SK-N-SH (cell line): ENCODE data around the gene SIAH1. TPM values are rescaled to one million over a fixed set of nuclear protein-coding genes. Genes with fewer than 3 reads are reported as not detected.

Experiments used
- CTCF ChIA-PET: fragments of 300-600, 350-600 bp; formaldehyde crosslinking; extraction: SDS; loops from one replicate; lab custom pipeline; 2021; lab: Yijun Ruan, JAX
- POLR2A ChIA-PET: fragments of 350-600 bp; sonication (Branson Sonifier 250); formaldehyde crosslinking; extraction: SDS; loops from one replicate; lab custom pipeline; 2020; ENCODE audit warnings: antibody characterized with exemption, inconsistent platforms; lab: Yijun Ruan, JAX
- DNase-seq: peaks from one replicate; pipeline ENCODE4 v3.0.0; 2012
- H2AFZ ChIP-seq: fragments of 200-600 bp; sonication (generic); 2 replicates; pipeline ENCODE4 v1.8.1; 2016; ENCODE audit warnings: antibody characterized with exemption, mild to moderate bottlenecking, low read depth
- H3F3A ChIP-seq: fragments of 200-600 bp; sonication (generic); replicated peaks from 2 replicates; pipeline ENCODE3; 2016; ENCODE audit warnings: antibody characterized with exemption, mild to moderate bottlenecking; ENCODE audit not compliant: insufficient read depth
- H3K27ac ChIP-seq, 2 experiments: fragments of 200-500 bp in 1 of 2; fragments of 200-600 bp in 1 of 2; sonication (Bioruptor generic) in 1 of 2; sonication (generic), shearing (Covaris generic) in 1 of 2; 2 replicates each; pipeline versions ENCODE4 v1.5.1 to v1.6.1; 2014 to 2016; ENCODE audit warnings: low read depth in 2 of 2, inconsistent platforms in 1 of 2, low read length in 1 of 2, mild to moderate bottlenecking in 1 of 2, mixed read lengths in 1 of 2
- H3K27me3 ChIP-seq: fragments of 200-600 bp; sonication (generic), shearing (Covaris generic); 2 replicates; pipeline ENCODE4 v1.6.1; 2016; ENCODE audit warnings: mixed run types; ENCODE audit not compliant: insufficient read depth
- H3K36me3 ChIP-seq, 2 experiments: fragments of 200-500 bp in 1 of 2; fragments of 200-600 bp in 1 of 2; sonication (Bioruptor generic) in 1 of 2; sonication (generic) in 1 of 2; replicated peaks in 1 of 2; 2 replicates each; pipeline versions ENCODE3 to v1.5.1; 2014 to 2016; ENCODE audit warnings: low read length in 1 of 2, mild to moderate bottlenecking in 1 of 2; ENCODE audit not compliant: insufficient read depth in 2 of 2, control insufficient read depth in 1 of 2
- H3K4me1 ChIP-seq, 2 experiments: fragments of 200-500 bp in 1 of 2; fragments of 200-600 bp in 1 of 2; sonication (Bioruptor generic) in 1 of 2; sonication (generic), shearing (Covaris generic) in 1 of 2; 2 replicates each; pipeline versions ENCODE4 v1.5.1 to v1.6.1; 2014 to 2016; ENCODE audit warnings: low read depth in 1 of 2, low read length in 1 of 2, mixed run types in 1 of 2; ENCODE audit not compliant: insufficient read depth in 2 of 2, control insufficient read depth in 1 of 2
- H3K4me2 ChIP-seq: fragments of 200-600 bp; sonication (generic), shearing (Covaris generic); 2 replicates; pipeline ENCODE4 v1.6.1; 2017; ENCODE audit warnings: mixed run types
- H3K4me3 ChIP-seq, 2 experiments: fragments of 200-500 bp in 1 of 2; fragments of 200-600 bp in 1 of 2; sonication (Bioruptor generic) in 1 of 2; sonication (generic), shearing (Covaris generic) in 1 of 2; 2 replicates each; pipeline versions ENCODE4 v1.5.1 to v1.8.1; 2014 to 2016; ENCODE audit warnings: low read depth in 2 of 2, inconsistent platforms in 1 of 2, low read length in 1 of 2, mild to moderate bottlenecking in 1 of 2, mixed read lengths in 1 of 2, moderate library complexity in 1 of 2
- H3K79me2 ChIP-seq: fragments of 200-600 bp; sonication (generic); 2 replicates; pipeline ENCODE4 v1.8.1; 2017; ENCODE audit warnings: mild to moderate bottlenecking; ENCODE audit not compliant: insufficient read depth
- H3K9ac ChIP-seq: fragments of 200-600 bp; sonication (generic); 2 replicates; pipeline ENCODE4 v1.6.1; 2017; ENCODE audit warnings: mixed run types
- H3K9me2 ChIP-seq: fragments of 200-600 bp; sonication (generic); 2 replicates; pipeline ENCODE4 v1.6.1; 2017; ENCODE audit warnings: mixed run types
- H3K9me3 ChIP-seq: fragments of 200-600 bp; sonication (generic); 2 replicates; pipeline ENCODE4 v1.6.1; 2017; ENCODE audit warnings: mixed run types, mild to moderate bottlenecking, moderate library complexity
- H4K20me1 ChIP-seq: fragments of 200-600 bp; sonication (generic); 2 replicates; pipeline ENCODE4 v1.6.1; 2017; ENCODE audit warnings: mild to moderate bottlenecking, mixed run types; ENCODE audit not compliant: insufficient read depth
- CHD2 ChIP-seq: fragments of 150-350 bp; IDR thresholded peaks from 2 replicates; pipeline ENCODE4 v1.6.1; 2018; ENCODE audit warnings: low read length; ENCODE audit not compliant: partially characterized antibody
- CTCF ChIP-seq: fragments of 200-600 bp; sonication (generic); IDR thresholded peaks from 2 replicates; pipeline ENCODE4 v1.6.1; 2017; ENCODE audit warnings: antibody characterized with exemption, mild to moderate bottlenecking, moderate library complexity
- EP300 ChIP-seq, 2 experiments: IDR thresholded peaks; 2 replicates each; pipeline versions ENCODE4 v1.4.0 to v1.6.1; 2012; ENCODE audit warnings: borderline replicate concordance in 1 of 2, low read depth in 1 of 2, low read length in 1 of 2
- GABPA ChIP-seq: IDR thresholded peaks from 2 replicates; pipeline ENCODE4 v1.4.0; 2012; ENCODE audit warnings: low read depth, mild to moderate bottlenecking
- GATA2 ChIP-seq: sonication (generic); formaldehyde crosslinking; IDR thresholded peaks from 2 replicates; pipeline ENCODE4 v1.5.0; 2020; ENCODE audit warnings: mild to moderate bottlenecking, missing genetic modification reagents
- IRF3 ChIP-seq: fragments of 150-350 bp; IDR thresholded peaks from 2 replicates; pipeline ENCODE4 v1.6.1; 2016; ENCODE audit warnings: mild to moderate bottlenecking, low read depth, low read length
- MXI1 ChIP-seq: IDR thresholded peaks from 2 replicates; pipeline ENCODE4 v1.6.1; 2012; ENCODE audit warnings: mild to moderate bottlenecking, low read depth, low read length, improper control_type of control experiment
- NFIC ChIP-seq: IDR thresholded peaks from 2 replicates; pipeline ENCODE4 v1.4.0; 2012; ENCODE audit warnings: borderline replicate concordance
- NRF1 ChIP-seq: IDR thresholded peaks from 2 replicates; pipeline ENCODE4 v1.6.1; 2012; ENCODE audit warnings: low read depth, mild to moderate bottlenecking, low read length
- PBX3 ChIP-seq: IDR thresholded peaks from 2 replicates; pipeline ENCODE4; 2012
- POLR2AphosphoS5 ChIP-seq: IDR thresholded peaks from 2 replicates; pipeline ENCODE4 v1.6.1; 2012; ENCODE audit warnings: low read depth, low read length
- RCOR1 ChIP-seq: fragments of 150-350 bp; IDR thresholded peaks from 2 replicates; pipeline ENCODE4 v1.6.1; 2017; ENCODE audit warnings: antibody characterized with exemption, low read length
- RFX5 ChIP-seq: IDR thresholded peaks from 2 replicates; pipeline ENCODE4 v1.6.1; 2012; ENCODE audit warnings: mild to moderate bottlenecking, improper control_type of control experiment, low read length
- SMC3 ChIP-seq: IDR thresholded peaks from 2 replicates; pipeline ENCODE4 v1.6.1; 2012; ENCODE audit warnings: low read depth, low read length, improper control_type of control experiment
- TAF1 ChIP-seq: IDR thresholded peaks from 2 replicates; pipeline ENCODE4 v1.6.1; 2012; ENCODE audit warnings: low read depth, mild to moderate bottlenecking, low read length, moderate library complexity, borderline replicate concordance
- TCF12 ChIP-seq: IDR thresholded peaks from 2 replicates; pipeline ENCODE4 v1.4.0; 2012
- TEAD4 ChIP-seq: IDR thresholded peaks from 2 replicates; pipeline ENCODE4 v1.4.0; 2012; ENCODE audit warnings: mild to moderate bottlenecking, borderline replicate concordance; ENCODE audit not compliant: insufficient read depth
- USF2 ChIP-seq: fragments of 150-350 bp; IDR thresholded peaks from 2 replicates; pipeline ENCODE4 v1.6.1; 2017; ENCODE audit warnings: antibody characterized with exemption, low read length, low read depth, borderline replicate concordance
- WGBS: methylation state at CpG from one replicate; pipeline ENCODE4 v1.1.6; 2017; ENCODE audit warnings: low lambda C conversion rate; 5-methylcytosine and 5-hydroxymethylcytosine counted together
- polyA plus RNA-seq, 3 experiments: library from polyadenylated mRNA; depleted of rRNA; stranded (reverse); fragments of >200 nt; gene quantifications; 2 replicates each; pipeline ENCODE4 v1.2.3, GENCODE V29; 2012

The SIAH1 gene
- polyA plus RNA-seq, 1 of the 3 experiments (the other 2 are of a cell fraction) = 15.4 TPM

- H3F3A ChIP-seq = no peaks in the 10 kb centered on the region
- H4K20me1 ChIP-seq = no peaks in the 10 kb centered on the region
- no peaks in the 10 kb centered on the region for H3K9me3 ChIP-seq
- H3K9me2 ChIP-seq = no peaks in the 10 kb centered on the region
- H3K36me3 ChIP-seq = no peaks in the 10 kb centered on the region
- H2AFZ ChIP-seq = no peak overlapping the region
- no peak for DNase-seq
- ChIA-PET POLR2A (no interaction called here), CTCF (no interaction called here)
- H3K4me2 ChIP-seq = no peak overlapping the region
- no peak overlapping the region for H3K27ac ChIP-seq
- no peak overlapping the region for H3K4me3 ChIP-seq
- H3K79me2 ChIP-seq = no peaks in the 10 kb centered on the region
- no peaks in the 10 kb centered on the region for H3K4me1 ChIP-seq
- no peak overlapping the region for H3K9ac ChIP-seq
- 83% methylated on average over 15 of the region's 18 CpGs for WGBS
- H3K27me3 ChIP-seq = no peaks in the 10 kb centered on the region
- TF ChIP-seq GATA2 (CRISPR knock-in tag) (no peak), RCOR1 (no peak), EP300 (IDR thresholded peaks at IDR 0.05; ENCODE audit: borderline replicate concordance in 1 of 2, low read depth in 1 of 2, low read length in 1 of 2) (no peak), SMC3 (no peak), NFIC (no peak), MXI1 (no peak), CHD2 (no peak), NRF1 (no peak), POLR2AphosphoS5 (no peak), USF2 (no peak), TAF1 (no peak), PBX3 (no peak), CTCF (no peak), TEAD4 (no peak), IRF3 (no peak), TCF12 (no peak), RFX5 (no peak), GABPA (no peak)
Observed at GRCh38 chr16:48433116-48433849, 48.1 kb upstream of the SIAH1 start.
